Coronary artery (tissue), 2 donors: ENCODE results near the gene MESD.

Source experiments
- DNase-seq: peaks from one replicate; pipeline ENCODE4 v3.0.0-alpha.2; 2017; ENCODE audit warnings: low spot score
- H3K27ac ChIP-seq, 2 donors: fragments of 200-600 bp; sonication (generic); one replicate each; pipeline ENCODE4 v1.5.1; 2016 to 2019
- H3K4me3 ChIP-seq: fragments of 200-600 bp; sonication (generic); 2 replicates; pipeline ENCODE4 v1.5.1; 2016; ENCODE audit warnings: mild to moderate bottlenecking, moderate library complexity
- CTCF ChIP-seq: fragments of 200-600 bp; sonication (generic); IDR thresholded peaks from one replicate; pipeline ENCODE4 v1.5.1; 2019; ENCODE audit warnings: antibody characterized with exemption

Gene MESD

GRCh38 chr15:80911821-80912220 lies 77.8 kb downstream of the MESD start:
- Histone ChIP-seq H3K4me3 (no peak overlapping the region), H3K27ac (no peak overlapping the region)
- no peak for DNase-seq
- no peak for TF ChIP-seq CTCF

GRCh38 chr15:80906159-80906766 lies 83.4 kb downstream of the MESD start:
- H3K27ac ChIP-seq, result no peak overlapping the region
- H3K4me3 ChIP-seq, result no peak overlapping the region
- no peak for TF ChIP-seq CTCF

GRCh38 chr15:80904998-80905397 lies 84.6 kb downstream of the MESD start:
- Histone ChIP-seq H3K4me3 (no peak overlapping the region), H3K27ac (no peak overlapping the region)
- no peak for TF ChIP-seq CTCF
- DNase-seq, result no peak

More at GRCh38 chr15:80906159-80906766, 83.4 kb downstream of the MESD start:
- no peak for DNase-seq

GRCh38 chr15:80902298-80902801 lies 87.3 kb downstream of the MESD start:
- no peak for TF ChIP-seq CTCF
- DNase-seq, result no peak
- Histone ChIP-seq H3K4me3 (no peak overlapping the region), H3K27ac (no peak overlapping the region)

- DNase-seq, result no peak
- no peak overlapping the region for H3K4me3 ChIP-seq
- no peak overlapping the region for H3K27ac ChIP-seq
- TF ChIP-seq CTCF, result no peak
Measured at GRCh38 chr15:80898040-80898439, 91.6 kb downstream of the MESD start.
